Measurements from ENCODE around the gene LDHD.

The LDHD gene

GRCh38 chr16:75114946-75115825, 1.4 kb downstream of the LDHD start:
- Histone ChIP-seq H3K36me3 (ENCODE audit: control insufficient read depth, insufficient read depth, low read length) (no peaks in the 10 kb centered on the region), H3K9me3 (ENCODE audit: control insufficient read depth, low read length) (no peaks in the 10 kb centered on the region), H3K4me1 (ENCODE audit: control insufficient read depth, insufficient read depth, low read length) (peaks cover 11% of the 10 kb centered on the region), H3K27me3 (ENCODE audit: control insufficient read depth, insufficient read depth, low read length, poor library complexity, severe bottlenecking) (no peaks in the 10 kb centered on the region), H3K27ac (ENCODE audit: insufficient read depth, low read depth, low read length, poor library complexity, severe bottlenecking) (no peak overlapping the region), H3K4me3 (ENCODE audit: insufficient read depth, low read depth, low read length) (no peak overlapping the region)
- WGBS, 2 experiments: 93 to 94% methylated on average over 45 of the region's 45 CpGs

DNA sequence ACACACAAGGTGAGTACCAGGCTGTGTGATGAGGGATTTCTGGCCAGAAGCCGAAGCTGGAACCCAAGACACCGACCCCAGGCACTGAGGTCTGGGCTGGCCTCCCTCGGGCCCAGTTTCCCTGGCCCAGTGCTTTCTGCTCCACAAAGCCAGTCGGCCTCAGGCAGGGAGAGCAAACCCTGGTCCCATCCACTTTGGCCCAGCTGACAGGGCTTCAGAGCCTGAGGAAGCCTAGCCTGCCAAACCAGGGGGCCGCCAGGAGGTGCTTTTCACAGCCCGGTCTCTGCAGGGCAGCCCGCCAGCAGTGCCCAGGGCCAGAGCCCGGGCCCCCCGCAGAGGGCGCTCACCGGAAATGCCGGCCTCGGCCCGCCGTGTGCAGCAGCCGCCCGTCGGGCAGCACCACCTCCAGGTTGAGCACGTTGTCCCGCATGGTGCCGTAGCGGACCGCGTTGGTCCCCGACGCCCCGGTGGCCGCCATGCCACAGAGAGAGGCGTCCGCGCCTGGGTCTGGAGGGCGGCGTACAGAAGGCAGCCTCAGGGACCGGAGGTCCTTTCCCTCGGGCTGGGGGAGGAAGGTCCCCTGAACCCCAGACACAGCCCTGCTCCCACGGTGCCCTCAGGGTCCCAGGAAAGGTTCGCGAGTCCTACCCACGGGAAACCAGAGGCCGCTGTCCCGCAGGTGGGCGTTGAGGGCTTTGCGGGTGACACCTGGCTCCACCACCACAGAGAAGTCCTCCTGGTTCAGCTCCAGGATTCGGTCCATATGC, 2.2 kb downstream of the LDHD start:
- Histone ChIP-seq H3K36me3 (ENCODE audit: control insufficient read depth, insufficient read depth, low read length) (no peaks in the 10 kb centered on the region), H3K9me3 (ENCODE audit: control insufficient read depth, low read length) (no peaks in the 10 kb centered on the region), H3K4me3 (ENCODE audit: insufficient read depth, low read depth, low read length) (no peak overlapping the region), H3K27ac (ENCODE audit: insufficient read depth, low read depth, low read length, poor library complexity, severe bottlenecking) (no peak overlapping the region), H3K27me3 (ENCODE audit: control insufficient read depth, insufficient read depth, low read length, poor library complexity, severe bottlenecking) (no peaks in the 10 kb centered on the region), H3K4me1 (ENCODE audit: control insufficient read depth, insufficient read depth, low read length) (peaks cover 17% of the 10 kb centered on the region)
- WGBS, 2 experiments: 95 to 96% methylated on average over 44 of the region's 44 CpGs

DNA sequence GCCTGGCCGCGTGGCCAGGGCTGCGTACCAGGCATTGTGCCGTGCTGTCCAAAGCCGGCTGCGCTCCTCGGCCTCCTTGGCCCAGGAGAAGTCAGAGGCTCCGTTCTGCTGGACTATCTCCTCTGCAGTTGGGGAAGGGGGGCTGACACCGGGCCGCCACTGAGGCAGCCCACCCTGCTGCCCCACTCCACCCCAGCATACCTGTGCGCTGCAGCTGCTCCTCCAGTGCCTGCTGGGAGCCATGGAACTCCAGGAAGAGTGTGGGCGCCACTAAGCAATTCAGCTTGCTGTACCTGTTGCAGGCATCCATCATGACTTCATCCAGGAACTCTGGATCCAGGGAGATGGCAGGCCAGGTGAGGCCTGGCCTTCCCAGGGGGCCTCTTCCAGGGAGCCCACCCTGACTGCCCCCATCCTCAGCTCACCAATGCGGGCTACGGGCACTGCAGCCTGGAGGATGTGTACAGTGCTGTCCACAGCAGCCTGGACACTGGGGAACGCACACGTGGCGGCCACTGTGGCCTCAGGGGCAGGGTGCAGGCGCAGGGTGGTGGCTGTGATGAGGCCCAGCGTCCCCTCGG, 2.9 kb downstream of the LDHD start:
- H3K27me3 ChIP-seq (ENCODE audit: control insufficient read depth, insufficient read depth, low read length, poor library complexity, severe bottlenecking): no peaks in the 10 kb centered on the region

GRCh38 chr16:75112734-75113491, 3.7 kb downstream of the LDHD start:
- Histone ChIP-seq H3K27ac (ENCODE audit: insufficient read depth, low read depth, low read length, poor library complexity, severe bottlenecking) (no peak overlapping the region), H3K36me3 (ENCODE audit: control insufficient read depth, insufficient read depth, low read length) (no peaks in the 10 kb centered on the region), H3K9me3 (ENCODE audit: control insufficient read depth, low read length) (no peaks in the 10 kb centered on the region), H3K4me3 (ENCODE audit: insufficient read depth, low read depth, low read length) (no peak overlapping the region), H3K27me3 (ENCODE audit: control insufficient read depth, insufficient read depth, low read length, poor library complexity, severe bottlenecking) (no peaks in the 10 kb centered on the region), H3K4me1 (ENCODE audit: control insufficient read depth, insufficient read depth, low read length) (peaks cover 26% of the 10 kb centered on the region)
- WGBS, 2 experiments: 89 to 92% methylated on average over 14 of the region's 14 CpGs

More for the DNA sequence above, 2.9 kb downstream of the LDHD start:
- no peak overlapping the region for H3K27ac ChIP-seq (ENCODE audit: insufficient read depth, low read depth, low read length, poor library complexity, severe bottlenecking)
- peaks cover 23% of the 10 kb centered on the region for H3K4me1 ChIP-seq (ENCODE audit: control insufficient read depth, insufficient read depth, low read length)
- H3K9me3 ChIP-seq (ENCODE audit: control insufficient read depth, low read length): no peaks in the 10 kb centered on the region
- no peaks in the 10 kb centered on the region for H3K36me3 ChIP-seq (ENCODE audit: control insufficient read depth, insufficient read depth, low read length)
- H3K4me3 ChIP-seq (ENCODE audit: insufficient read depth, low read depth, low read length): no peak overlapping the region
- 94 to 96% methylated on average over 20 of the region's 20 CpGs for WGBS, 2 experiments

- 89% methylated on average over 26 of the region's 26 CpGs for WGBS, 2 experiments
- no peak overlapping the region for H3K27ac ChIP-seq (ENCODE audit: insufficient read depth, low read depth, low read length, poor library complexity, severe bottlenecking)
These were observed 4.4 kb downstream of the LDHD start for GRCh38 chr16:75111961-75112733.

GRCh38 chr16:75111514-75111940, 5.1 kb downstream of the LDHD start:
- 68 to 69% methylated on average over 7 of the region's 7 CpGs for WGBS, 2 experiments
- H3K9me3 ChIP-seq (ENCODE audit: control insufficient read depth, low read length): no peaks in the 10 kb centered on the region
- no peak overlapping the region for H3K4me3 ChIP-seq (ENCODE audit: insufficient read depth, low read depth, low read length)
- H3K4me1 ChIP-seq (ENCODE audit: control insufficient read depth, insufficient read depth, low read length): peaks cover 28% of the 10 kb centered on the region
- no peaks in the 10 kb centered on the region for H3K27me3 ChIP-seq (ENCODE audit: control insufficient read depth, insufficient read depth, low read length, poor library complexity, severe bottlenecking)
- no peak overlapping the region for H3K27ac ChIP-seq (ENCODE audit: insufficient read depth, low read depth, low read length, poor library complexity, severe bottlenecking)
- no peaks in the 10 kb centered on the region for H3K36me3 ChIP-seq (ENCODE audit: control insufficient read depth, insufficient read depth, low read length)

More at GRCh38 chr16:75111961-75112733, 4.4 kb downstream of the LDHD start:
- Histone ChIP-seq H3K4me1 (ENCODE audit: control insufficient read depth, insufficient read depth, low read length) (peaks cover 26% of the 10 kb centered on the region), H3K27me3 (ENCODE audit: control insufficient read depth, insufficient read depth, low read length, poor library complexity, severe bottlenecking) (no peaks in the 10 kb centered on the region), H3K36me3 (ENCODE audit: control insufficient read depth, insufficient read depth, low read length) (no peaks in the 10 kb centered on the region), H3K9me3 (ENCODE audit: control insufficient read depth, low read length) (no peaks in the 10 kb centered on the region), H3K4me3 (ENCODE audit: insufficient read depth, low read depth, low read length) (no peak overlapping the region)

DNA sequence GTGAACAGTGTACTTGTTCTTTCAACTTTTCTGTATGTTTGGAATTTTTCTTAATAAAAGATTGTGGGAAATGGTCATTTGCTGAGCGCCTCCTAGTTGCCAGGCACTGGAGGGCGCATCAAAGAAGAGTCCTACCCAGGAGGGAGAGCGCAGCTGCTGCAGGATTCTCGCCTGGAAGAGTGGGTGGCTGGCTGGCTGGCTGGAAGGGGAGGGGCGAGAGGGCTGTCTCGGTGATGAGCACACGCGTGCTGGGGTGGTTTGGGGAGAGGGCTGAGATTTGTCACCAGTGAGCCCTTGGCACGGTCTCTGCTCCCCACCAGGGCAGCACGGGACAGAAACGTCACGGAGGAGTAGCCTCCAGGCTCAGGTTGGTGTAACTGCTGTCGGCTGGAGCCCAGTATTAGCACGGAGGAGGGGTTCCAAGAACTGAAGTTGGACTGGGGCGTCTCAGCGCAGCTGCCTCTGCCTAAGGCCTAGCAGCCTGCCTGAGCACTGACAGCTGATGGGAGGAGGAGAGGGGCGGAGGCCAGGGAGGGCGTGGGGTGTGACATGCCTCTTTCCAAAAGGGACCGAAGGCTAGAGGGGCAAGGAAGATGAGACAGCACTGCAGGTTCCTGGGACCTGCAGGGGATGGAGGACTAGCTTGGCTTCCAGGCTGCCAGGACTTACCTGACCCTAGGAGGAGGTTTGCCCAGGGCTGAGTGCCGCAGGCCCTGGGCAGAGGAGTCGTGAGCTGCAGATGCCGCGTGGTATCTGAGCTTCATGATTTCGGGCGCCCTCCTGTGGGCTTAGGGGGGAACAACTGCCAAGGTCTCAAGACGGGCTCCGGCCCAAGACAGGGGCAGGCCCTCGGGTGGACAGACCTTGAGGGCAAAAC, 5.7 kb downstream of the LDHD start:
- H3K27ac ChIP-seq (ENCODE audit: insufficient read depth, low read depth, low read length, poor library complexity, severe bottlenecking): peak overlapping the region; percentile 20

GRCh38 chr16:75109732-75110243, 6.8 kb downstream of the LDHD start:
- Histone ChIP-seq H3K27me3 (ENCODE audit: control insufficient read depth, insufficient read depth, low read length, poor library complexity, severe bottlenecking) (no peaks in the 10 kb centered on the region), H3K9me3 (ENCODE audit: control insufficient read depth, low read length) (no peaks in the 10 kb centered on the region), H3K27ac (ENCODE audit: insufficient read depth, low read depth, low read length, poor library complexity, severe bottlenecking) (no peak overlapping the region), H3K4me1 (ENCODE audit: control insufficient read depth, insufficient read depth, low read length) (peaks cover 34% of the 10 kb centered on the region), H3K4me3 (ENCODE audit: insufficient read depth, low read depth, low read length) (no peak overlapping the region), H3K36me3 (ENCODE audit: control insufficient read depth, insufficient read depth, low read length) (peaks cover 3% of the 10 kb centered on the region)
- WGBS, 2 experiments: 89 to 90% methylated on average over 10 of the region's 10 CpGs

More for the DNA sequence above, 5.7 kb downstream of the LDHD start:
- H3K36me3 ChIP-seq (ENCODE audit: control insufficient read depth, insufficient read depth, low read length): peaks cover 1% of the 10 kb centered on the region
- H3K4me3 ChIP-seq (ENCODE audit: insufficient read depth, low read depth, low read length): no peak overlapping the region
- 27 to 28% methylated on average over 28 of the region's 28 CpGs for WGBS, 2 experiments
- no peaks in the 10 kb centered on the region for H3K9me3 ChIP-seq (ENCODE audit: control insufficient read depth, low read length)
- peaks cover 34% of the 10 kb centered on the region for H3K4me1 ChIP-seq (ENCODE audit: control insufficient read depth, insufficient read depth, low read length)
- no peaks in the 10 kb centered on the region for H3K27me3 ChIP-seq (ENCODE audit: control insufficient read depth, insufficient read depth, low read length, poor library complexity, severe bottlenecking)
